HFFc6 (cell line): ENCODE measurements around the gene SFTPA2. TPM values are rescaled to one million over a fixed set of nuclear protein-coding genes. Genes with fewer than 3 reads are reported as not detected.

Experiments used
- DNase-seq: peaks from one replicate; pipeline ENCODE4 v3.0.0-alpha.2; 2018
- H3K27ac Mint-ChIP-seq: 2 replicates; pipeline ENCODE4 v1.8.0; 2020; ENCODE audit warnings: mild to moderate bottlenecking, mixed read lengths
- H3K27me3 Mint-ChIP-seq: 2 replicates; pipeline ENCODE4 v1.8.0; 2021; ENCODE audit warnings: mild to moderate bottlenecking, moderate library complexity, mixed read lengths; ENCODE audit not compliant: insufficient read depth
- H3K36me3 Mint-ChIP-seq: 2 replicates; pipeline ENCODE4 v1.8.0; 2021; ENCODE audit warnings: low read depth, mixed read lengths
- H3K4me1 Mint-ChIP-seq: 2 replicates; pipeline ENCODE4 v1.8.0; 2020; ENCODE audit warnings: low read depth, mixed read lengths
- H3K4me3 Mint-ChIP-seq: 2 replicates; pipeline ENCODE4 v1.8.0; 2020; ENCODE audit warnings: mild to moderate bottlenecking, moderate library complexity, mixed read lengths
- H3K9me3 Mint-ChIP-seq: 2 replicates; pipeline ENCODE4 v1.8.0; 2020; ENCODE audit warnings: mild to moderate bottlenecking, mixed read lengths
- total RNA-seq, 6 experiments: library from RNA; stranded (reverse); fragmentation: NEBNext Ultra II Directional; extraction: Animal tissue kit (Norgen Biotek cat#: 25700); gene quantifications; 2 replicates in 1 of 6; 3 replicates in 5 of 6; pipeline ENCODE4 v1.2.3, GENCODE V29; 2021
- TF ChIP-seq, protein P1 (sequence below): fragments of 200-600 bp; sonication (generic); IDR thresholded peaks from 2 replicates; pipeline ENCODE4 v1.5.0; 2021; ENCODE audit warnings: antibody characterized with exemption, mild to moderate bottlenecking

The SFTPA2 gene
- total RNA-seq, 6 experiments from 2014 or later = not detected

DNA sequence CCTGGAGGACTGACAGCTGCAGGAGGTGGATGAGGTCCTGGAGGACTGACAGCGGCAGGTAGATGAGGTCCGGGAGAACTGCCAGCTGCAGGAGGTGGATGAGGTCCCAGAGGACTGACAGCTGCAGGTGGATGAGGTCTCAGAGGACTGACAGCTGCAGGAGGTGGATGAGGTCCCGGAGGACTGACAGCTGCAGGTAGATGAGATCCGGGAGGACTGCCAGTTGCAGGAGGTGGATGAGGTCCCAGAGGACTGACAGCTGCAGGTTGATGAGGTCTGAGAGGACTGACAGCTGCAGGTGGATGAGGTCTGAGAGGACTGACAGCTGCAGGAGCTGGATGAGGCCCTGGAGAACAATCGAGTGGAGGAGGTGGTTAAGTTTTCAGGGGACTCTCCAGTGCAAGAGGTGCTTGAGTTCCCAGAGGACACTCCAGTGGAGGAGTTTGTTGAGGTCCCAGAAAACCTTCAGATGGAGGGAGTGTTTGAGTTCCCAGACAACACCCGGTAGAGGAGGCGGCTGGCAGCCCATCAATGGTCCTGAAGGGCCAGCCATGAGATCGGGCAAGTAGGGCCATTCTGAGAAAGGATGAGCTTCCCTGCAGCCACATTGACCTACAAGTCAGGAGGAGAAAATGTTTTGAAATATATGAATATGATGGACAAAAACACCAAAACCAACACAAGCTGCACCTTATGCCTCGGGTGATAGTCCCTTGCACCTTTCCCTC is 52.6 kb downstream of the SFTPA2 start:
- no peak for DNase-seq
- Mint-ChIP-seq H3K27me3 (peaks cover 2% of the 10 kb centered on the region), H3K36me3 (no peaks in the 10 kb centered on the region; the same call in 1 of the 2 replicates), H3K27ac (peak overlapping the region; percentile 69), H3K4me3 (peak overlapping the region; percentile 46; the same call in 1 of the 2 replicates), H3K4me1 (peaks cover 39% of the 10 kb centered on the region), H3K9me3 (no peaks in the 10 kb centered on the region)
- TF ChIP-seq, protein P1, sequence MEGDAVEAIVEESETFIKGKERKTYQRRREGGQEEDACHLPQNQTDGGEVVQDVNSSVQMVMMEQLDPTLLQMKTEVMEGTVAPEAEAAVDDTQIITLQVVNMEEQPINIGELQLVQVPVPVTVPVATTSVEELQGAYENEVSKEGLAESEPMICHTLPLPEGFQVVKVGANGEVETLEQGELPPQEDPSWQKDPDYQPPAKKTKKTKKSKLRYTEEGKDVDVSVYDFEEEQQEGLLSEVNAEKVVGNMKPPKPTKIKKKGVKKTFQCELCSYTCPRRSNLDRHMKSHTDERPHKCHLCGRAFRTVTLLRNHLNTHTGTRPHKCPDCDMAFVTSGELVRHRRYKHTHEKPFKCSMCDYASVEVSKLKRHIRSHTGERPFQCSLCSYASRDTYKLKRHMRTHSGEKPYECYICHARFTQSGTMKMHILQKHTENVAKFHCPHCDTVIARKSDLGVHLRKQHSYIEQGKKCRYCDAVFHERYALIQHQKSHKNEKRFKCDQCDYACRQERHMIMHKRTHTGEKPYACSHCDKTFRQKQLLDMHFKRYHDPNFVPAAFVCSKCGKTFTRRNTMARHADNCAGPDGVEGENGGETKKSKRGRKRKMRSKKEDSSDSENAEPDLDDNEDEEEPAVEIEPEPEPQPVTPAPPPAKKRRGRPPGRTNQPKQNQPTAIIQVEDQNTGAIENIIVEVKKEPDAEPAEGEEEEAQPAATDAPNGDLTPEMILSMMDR = no peak

Other genes starting within 250 kb of the SFTPA2 start
- gene PPIF, start 212.9 kb downstream of the SFTPA2 start, total RNA-seq = 100 to 1,000 TPM in 3 of 6 experiments, 10 to 100 TPM in 3; 66.1 to 109 (median 98.9) TPM
- gene ZCCHC24, start 114.8 kb downstream of the SFTPA2 start, total RNA-seq = 10 to 100 TPM; 33.2 to 40.3 (median 37.5) TPM
- under 1 TPM; 0.41 to 0.61 (median 0.48) TPM for gene EIF5AL1, start 47.9 kb downstream of the SFTPA2 start, total RNA-seq
- gene SFTPA1, start 50.5 kb upstream of the SFTPA2 start, total RNA-seq = not detected
- gene NUTM2B, start 142.8 kb upstream of the SFTPA2 start, total RNA-seq = under 1 TPM; 0.31 to 0.58 (median 0.42) TPM